ENCODE results near the gene IRF2.

GRCh38 chr4:184475498-184475897 is 1.1 kb upstream of the IRF2 start:
- no peak for TF ChIP-seq POLR2A (IDR thresholded peaks at IDR 0.05; ENCODE audit: low read depth, low read length)
- no peak for TF ChIP-seq TAF1 (IDR thresholded peaks at IDR 0.05; ENCODE audit: low read depth, low read length)
- no peak for TF ChIP-seq POLR2AphosphoS5 (IDR thresholded peaks at IDR 0.05; ENCODE audit: low read depth, low read length)

All from GM12891 (cell line).